NOMO-1 treated with DMSO at 0.1 percent for 48 hours (cell line): Measurements from ENCODE around the gene CSNK1E.
"Not testable (repeated sequence)": the region's sequence is repeated elsewhere in the genome, so short reads cannot be mapped to it uniquely, and the experiment has no call there.

ENCODE experiments used
- DNase-seq: peaks from one replicate; lab custom pipeline; 2025; ENCODE audit not compliant: unreplicated experiment; lab: John Stamatoyannopoulos, UW

Gene CSNK1E

DNA sequence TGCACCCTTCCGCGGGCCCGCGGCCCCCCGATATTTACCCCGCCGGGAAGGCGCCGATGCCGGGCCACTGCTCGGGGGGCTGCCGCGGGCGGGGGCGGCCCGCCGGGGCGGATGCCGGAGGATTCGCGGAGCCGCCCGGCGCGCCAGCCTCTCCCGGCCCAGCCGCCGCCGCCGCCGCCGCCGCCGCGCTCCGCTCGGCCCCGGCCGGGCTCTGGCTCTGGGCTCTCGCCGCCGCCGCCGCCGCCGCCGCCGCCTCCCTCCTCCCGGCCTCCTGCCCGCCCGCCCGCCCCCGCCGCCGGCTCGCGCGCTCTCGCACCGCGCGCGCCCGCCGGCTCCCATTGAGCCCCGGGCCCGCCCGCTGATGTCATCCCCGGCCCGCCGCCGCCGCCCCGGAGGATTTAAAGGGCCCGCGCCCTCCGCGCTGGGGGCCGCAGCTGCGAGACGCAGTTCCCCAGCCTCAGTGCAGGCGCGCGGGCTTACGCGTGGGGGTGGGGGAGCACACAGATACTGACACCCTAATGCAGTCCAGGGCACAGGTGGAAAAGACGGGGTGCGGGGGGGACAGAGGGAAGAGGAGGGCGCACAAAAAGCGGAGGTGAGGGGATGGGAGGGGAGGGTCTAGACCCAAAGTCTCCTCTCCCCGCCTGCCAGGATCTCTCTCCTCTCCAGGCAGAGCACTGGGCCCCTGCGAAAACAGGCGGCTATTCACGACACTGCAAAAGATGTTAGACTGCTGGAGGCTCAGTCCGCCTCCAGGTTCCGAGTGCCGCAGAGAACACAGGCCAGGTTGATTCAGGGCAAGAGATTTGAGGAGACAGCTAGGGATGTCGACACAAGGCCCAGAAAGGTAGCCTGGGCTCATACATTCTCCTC is at the start of gene CSNK1E:
Gene CSNK1E, minus strand, starts transcription at position 312 of the 873 bp plus-strand sequence. CDS start 3,276 bp downstream, outside the sequence.
- DNase-seq = peak; percentile 33

DNA sequence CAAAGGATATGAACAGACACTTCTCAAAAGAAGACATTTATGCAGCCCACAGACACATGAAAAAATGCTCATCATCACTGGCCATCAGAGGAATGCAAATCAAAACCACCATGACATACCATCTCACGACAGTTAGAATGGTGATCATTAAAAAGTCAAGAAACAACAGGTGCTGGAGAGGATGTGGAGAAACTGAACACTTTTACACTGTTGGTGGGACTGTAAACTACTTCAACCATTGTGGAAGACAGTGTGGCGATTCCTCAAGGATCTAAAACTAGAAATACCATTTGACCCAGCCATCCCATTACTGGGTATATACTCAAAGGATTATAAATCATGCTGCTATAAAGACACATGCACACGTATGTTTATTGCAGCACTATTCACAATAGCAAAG is 48.6 kb upstream of the CSNK1E start:
- DNase-seq = not testable (repeated sequence)

DNA sequence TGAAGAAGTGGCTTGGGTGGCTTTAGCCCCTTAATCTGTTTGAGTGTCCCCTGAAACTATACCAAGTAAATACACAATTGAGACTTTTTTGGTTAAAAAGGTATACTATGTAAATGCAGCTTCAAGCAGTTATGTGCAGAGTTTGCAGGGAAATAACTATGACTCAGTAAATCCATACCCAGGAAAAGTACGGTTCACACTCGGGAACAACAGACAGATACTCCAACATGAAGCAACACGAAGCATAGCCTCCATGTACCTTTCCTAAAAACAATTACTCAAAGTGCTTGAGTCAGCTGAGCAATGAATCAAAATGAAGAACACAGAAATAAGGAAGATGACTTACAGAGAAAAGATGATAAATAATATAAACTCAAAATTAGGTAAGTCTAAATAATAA is 47.9 kb upstream of the CSNK1E start:
- not testable (repeated sequence) for DNase-seq

DNA sequence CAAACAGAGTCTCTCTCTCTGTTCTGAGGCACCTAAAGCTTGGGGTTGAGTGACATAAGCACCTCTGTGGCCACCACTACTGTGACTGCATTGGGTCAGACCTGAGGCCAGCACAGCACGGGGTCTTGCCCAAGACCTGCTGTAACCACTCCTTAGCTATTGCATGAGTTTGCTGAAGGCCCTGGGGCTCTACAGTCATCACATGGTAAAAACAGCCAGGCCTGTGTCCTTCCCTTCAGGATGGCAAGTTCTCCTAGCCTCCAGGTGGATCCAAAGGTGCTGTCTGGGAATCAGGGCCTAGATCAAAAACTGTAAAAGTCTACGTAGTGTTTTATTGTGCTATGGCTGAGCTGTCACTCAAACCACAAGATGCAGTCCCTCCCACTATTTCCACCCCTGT is 43.3 kb upstream of the CSNK1E start:
- DNase-seq = not testable (repeated sequence)

DNA sequence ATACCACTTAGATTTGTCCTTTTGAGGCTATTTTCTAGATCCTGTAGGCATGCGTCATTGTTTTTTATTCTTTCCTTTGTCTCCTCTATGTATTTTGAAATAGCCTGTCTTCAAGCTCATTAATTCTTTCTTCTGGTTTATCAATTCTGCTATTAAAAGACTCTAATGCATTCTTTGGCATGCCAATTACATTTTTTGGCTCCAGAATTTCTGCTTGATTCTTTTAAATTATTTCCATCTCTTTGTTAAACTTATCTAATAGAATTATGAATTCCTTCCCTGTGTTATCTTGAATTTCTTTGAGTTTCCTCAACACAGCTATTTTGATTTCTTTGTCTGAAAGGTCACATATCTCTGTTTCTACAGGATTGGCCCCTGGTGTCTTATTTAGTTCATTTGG is 42.6 kb upstream of the CSNK1E start:
- DNase-seq = not testable (repeated sequence)

DNA sequence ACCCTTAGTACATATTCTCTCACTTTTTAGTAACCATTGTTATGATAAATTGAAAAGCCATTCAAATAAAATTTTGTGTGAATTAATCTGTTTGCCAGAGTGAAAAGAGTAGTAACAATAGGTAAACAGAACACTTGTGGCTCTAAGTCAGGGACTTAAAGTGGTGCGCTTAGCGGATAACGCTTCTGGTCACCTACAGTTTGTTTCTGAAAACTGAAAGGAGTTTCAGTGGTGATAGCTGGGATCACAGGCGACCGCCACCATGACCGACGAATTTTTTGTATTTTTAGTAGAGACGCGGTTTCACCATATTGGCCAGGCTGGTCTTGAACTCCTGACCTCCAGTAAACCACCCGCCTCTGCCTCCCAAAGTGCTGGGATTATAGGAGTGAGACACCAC is 40.7 kb upstream of the CSNK1E start:
- DNase-seq = not testable (repeated sequence)

DNA sequence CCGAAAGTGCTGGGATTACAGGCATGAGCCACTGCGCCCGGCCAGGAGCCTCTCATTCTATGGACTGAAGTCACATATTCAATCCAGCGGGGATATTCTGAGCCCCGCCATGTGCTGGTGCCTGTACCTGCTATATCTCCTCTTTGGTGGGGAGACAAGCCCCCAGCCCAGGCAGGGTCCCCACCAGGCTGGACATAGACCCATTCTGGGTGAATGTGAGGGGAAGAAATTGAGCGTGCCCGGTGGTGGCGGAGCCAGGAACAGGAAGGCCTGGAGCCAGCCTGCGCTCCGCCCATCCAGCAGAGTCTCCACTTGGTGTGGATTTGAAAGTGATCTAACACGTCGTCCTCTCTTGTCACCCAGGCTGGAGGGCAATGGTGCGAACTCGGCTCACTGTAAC is 38.0 kb upstream of the CSNK1E start:
- DNase-seq = no peak

DNA sequence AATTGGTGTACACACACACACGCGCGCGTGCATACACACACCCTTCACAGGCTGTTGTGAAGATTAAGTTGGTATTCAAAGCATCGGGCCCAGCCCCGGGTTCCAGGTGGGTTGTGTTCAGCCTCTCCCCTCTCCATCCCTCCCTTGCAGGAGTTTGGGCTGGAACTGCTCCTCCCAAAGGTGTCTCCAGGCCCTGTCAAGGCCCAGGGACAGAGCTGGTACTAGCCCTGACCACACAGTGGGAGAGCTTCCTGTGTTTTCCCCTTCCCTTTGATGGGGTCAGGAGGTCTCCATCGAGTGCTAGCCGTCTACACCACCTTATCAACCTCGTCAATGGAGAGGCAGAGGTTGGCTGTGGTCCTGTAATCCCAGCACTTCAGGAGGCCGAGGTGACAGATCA is 36.5 kb upstream of the CSNK1E start:
- DNase-seq = no peak

DNA sequence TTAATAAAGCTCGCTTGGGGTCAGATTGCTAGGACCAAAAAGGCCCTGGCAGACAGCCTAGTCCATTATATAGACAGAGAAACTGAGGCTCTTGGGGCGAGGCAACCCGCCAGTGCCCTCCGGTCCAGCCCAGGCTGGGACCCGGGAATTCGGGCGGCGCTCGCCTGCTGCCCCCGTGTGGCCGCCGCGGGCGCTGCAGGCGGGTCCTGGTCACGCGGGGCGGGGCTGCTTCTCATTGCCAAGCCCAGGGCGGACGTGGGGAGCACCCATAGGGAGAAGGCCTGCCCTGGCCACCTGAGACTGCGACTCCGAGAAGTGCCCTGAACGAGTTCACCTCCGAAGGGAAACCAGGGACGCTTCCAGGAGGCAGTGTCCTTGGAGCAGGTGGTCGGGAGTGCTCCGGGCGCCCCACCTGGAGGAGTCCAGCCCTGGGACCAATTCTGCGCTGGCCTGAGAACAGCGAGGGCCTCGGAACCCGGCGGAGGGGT is 36.0 kb upstream of the CSNK1E start:
- peak; percentile 7 for DNase-seq

DNA sequence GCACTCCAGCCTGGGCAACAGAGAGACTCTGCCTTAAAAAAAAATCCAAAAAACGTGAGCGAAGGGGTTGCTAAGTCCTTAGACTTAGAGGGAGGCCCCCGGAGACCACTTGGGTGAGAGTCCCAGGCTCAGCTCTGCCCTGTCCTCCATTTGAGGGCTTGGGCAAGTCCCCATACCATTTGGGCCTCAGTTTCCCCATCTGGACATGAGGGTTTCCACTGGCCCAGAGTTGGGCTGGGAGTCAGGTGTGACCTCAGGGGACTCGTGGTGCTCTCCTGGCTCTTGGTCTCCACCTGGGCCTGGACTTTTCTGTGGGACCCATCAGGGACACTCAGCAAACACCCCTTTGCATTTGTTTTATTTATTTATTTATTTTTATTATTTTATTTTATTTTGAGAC is 35.2 kb upstream of the CSNK1E start:
- no peak for DNase-seq

DNA sequence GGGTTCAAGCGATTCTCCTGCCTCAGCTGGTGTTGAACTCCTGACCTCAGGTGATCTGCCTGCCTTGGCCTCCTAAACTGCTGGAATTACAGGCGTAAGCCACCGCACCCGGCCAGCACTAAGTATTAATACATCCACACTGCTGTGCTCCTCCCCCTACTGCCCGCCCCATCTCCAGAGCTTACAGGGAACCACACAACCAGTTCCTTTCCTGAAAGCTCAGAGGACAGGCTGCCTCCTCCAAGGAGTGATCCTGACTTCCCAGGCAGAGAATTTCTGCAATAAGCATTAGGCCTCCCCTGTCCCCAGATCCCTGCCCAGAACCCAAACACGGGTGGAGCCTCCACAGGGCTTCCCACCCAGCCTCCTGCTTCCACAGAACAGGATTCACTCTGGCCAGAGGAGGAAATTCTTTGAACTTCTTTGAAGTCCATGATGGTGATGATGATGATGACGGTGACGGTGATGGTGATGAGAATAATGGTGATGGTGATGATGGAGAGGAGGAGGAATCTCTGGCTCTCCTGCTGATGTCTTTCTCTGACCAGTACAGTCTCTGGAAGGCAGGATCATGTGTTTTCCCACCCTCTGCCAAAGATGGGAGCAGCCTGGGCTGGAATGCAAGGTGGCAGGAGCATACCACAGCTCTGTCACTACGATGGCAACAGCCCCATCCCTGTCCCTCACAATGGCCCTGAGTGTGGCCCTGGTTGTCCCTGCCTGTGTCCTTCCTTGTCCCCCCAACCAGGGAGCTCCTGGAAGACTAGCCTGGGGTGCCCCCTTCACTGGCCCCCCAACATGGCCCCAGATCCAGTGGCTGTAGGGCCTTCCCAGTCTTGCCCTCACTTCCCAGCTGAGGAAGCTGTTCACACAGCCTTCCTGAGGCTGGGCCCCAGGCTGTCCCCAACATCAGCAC is 33.5 kb upstream of the CSNK1E start:
- no peak for DNase-seq

DNA sequence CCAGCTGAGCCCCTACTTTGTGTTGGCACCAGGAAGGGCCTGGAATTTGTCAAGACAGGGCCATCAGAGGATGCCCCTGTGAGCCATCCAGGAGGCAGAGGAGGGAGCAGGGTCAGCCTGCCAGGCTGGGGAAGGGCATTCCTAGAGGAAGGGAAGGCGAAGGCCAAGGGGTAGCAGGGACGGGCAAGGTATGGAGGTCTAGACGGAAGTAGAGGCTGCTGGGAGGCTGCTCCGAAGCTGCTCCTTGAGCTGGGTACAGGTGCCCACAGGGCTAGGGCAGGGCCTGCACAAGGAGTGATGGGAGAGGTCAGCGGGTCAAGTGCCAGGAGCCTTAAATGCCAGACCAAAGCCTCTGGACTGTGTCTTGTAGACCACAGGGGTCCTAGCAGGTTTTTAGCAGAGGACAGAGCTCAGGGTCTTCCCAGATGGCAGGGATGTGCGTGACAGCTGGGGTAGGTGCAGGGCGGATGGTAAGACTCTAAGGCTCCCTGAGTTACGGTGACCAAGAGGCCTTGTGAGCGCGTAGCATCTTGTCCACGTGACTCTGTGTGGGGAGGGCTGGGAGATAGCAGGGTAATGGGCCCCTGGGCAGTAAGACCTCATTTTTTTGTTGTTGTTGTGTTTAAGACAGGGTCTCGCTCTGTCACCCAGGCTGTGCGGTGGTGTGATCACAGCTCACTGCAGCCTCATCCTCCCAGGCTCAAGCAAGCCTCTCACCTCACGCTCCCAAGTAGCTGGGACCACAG is 31.7 kb upstream of the CSNK1E start:
- DNase-seq = no peak

DNA sequence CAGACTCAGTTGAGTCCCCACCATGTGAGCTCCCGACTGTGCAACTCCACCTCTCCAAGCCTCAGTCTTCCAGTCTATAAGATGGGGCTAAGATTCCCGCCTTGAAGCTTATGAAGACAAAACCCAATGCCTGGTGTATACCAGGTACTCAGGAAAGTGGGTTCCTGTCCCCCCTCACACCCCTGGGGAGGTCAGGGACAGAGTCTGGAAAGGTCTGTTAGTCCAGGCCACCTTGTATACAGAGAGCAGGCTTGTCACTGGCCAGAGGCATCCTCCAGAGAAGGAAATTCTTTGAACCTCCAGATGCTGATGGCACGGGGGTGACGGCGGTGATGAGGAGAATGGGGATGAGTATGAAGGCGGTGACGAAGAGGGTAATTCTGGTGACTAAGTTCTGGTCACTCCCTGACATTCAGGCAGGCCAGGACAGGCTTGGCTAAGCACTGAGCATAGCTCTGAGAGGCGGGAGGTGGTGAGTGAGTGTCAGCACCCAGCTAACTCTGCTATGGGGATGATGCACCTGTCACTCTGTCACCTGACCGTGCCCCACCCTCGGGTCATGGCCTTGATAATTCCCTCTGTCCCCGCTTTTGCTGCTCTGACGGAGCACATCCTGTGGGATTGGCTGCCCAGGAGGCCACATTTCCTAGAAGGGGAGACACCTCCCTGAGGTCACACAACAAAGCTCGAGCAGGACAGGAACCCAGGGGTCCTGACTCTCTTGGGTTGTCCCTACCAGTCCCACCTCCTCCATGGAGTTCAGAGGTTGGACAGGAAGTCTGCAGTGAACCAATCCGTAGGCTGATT is 30.9 kb upstream of the CSNK1E start:
- no peak for DNase-seq

DNA sequence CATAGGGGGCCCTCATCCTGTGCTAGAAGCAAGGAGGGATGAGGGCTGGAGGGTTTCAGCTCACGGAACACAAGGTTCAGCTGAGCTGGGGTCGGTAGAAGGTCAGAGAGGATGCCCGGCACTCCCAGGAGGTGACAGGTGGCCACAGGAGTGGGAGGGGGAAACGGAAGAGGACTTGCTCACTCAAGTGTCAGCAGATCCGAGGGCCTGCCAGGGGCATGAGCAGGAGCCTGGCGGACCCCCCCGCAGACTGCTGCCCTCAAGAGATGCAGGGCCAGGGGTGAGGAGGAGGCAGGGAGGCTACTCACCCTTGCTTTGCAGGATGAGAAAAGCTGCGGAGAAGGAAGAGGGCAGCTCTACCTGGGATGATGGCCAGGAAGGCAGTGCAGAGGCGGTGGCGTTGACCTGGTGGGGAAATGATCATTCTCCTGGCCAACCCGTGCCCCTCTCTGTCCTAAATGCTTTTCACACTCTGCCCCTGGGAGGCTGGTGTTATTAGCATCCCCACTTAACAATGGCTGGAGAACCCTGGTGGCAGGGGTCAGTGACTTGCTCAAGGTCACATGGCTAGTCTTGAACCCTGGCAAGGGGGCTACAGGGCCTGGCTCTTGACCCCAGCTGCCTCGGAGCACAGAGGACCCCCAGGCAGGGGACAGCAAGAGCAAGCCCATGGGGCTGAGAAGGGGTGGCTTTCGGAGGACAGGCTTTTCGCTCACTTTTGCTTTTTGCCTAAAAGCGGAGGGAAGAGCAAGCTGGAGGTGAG is 30.1 kb upstream of the CSNK1E start:
- DNase-seq = no peak

DNA sequence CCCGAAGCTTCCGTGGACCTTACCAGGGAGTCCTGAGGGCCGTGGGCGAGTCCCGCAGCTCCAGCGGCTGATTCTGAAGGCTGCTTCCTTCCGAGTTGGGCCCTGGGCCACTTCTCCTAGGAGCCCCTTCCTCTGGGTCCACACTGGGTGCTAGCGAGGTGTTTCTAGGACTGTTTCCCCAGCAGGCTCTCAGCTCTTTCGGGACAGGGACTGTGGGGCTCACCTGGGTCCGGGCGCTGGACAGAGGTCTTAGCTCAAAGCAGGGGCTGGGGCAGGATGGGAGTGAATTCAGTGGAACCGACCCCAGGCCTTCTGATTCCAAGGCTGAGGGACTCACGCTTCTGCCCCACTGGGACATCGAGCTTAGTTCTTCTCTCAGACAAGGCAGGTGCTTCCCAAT is 29.3 kb upstream of the CSNK1E start:
- DNase-seq = no peak

DNA sequence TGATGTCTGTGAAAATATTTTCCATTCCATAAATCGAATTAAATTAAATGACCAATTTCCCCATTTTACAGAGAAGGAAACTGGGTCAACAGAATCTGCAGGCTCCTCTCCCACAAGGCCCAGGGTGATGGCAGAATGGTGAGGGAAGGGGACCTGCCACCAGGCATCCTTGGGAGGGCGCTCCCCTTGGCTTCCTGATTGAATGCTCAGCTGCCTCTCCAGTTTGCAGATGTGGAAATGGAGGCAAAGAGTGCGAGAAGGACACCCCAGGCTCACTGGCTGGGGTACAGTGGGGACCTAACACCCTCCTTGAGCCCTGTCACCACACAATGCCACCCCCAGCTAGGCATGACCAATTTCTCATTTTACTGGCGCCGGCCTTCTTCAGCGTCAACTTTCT is 28.5 kb upstream of the CSNK1E start:
- no peak for DNase-seq

DNA sequence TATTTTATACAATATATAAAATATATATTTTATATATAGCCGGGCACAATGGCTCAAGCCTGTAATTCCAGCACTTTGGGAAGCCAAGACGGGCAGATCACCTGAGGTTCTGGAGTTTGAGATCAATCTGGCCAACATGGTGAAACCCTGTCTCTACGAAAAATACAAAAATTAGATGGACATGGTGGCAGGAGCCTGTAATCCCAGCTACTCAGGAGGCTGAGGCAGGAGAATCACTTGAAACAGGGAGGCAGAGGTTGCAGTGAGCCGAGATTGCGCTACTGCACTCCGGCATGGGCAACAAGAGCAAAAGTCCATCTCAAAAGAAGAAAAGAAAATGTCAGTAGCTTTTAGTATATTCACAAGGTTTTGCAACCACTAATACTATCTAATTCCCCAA is 22.7 kb upstream of the CSNK1E start:
- not testable (repeated sequence) for DNase-seq

DNA sequence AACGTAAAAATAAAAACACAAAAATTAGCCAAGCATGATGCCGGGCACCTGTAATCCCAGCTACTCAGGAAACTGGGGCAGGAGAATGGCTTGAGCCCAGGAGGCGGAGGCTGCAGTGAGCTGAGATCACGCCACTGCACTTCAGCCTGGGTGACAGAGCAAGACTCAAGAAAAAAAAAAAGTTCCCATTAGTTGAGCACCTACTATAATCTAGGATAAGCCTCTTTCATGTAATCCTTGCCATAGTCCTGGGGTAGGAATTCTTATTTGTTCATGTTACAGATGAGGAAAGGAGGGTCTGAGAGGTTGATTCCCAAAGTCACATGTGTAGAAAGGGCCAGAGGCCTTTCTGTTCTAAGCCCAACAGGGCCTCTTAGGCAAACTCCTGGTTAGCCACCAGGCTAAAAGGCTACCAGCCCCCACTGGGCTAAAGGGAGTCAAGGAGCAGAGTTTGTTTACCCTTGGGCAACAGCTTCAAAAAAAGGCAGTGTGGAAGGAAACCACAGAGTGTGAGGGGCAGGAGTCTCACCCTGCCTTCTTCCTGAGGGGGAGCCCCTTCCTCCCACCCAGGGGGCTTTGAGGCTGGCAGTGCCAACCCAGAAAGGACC is 21.6 kb upstream of the CSNK1E start:
- DNase-seq = peak; percentile 10

DNA sequence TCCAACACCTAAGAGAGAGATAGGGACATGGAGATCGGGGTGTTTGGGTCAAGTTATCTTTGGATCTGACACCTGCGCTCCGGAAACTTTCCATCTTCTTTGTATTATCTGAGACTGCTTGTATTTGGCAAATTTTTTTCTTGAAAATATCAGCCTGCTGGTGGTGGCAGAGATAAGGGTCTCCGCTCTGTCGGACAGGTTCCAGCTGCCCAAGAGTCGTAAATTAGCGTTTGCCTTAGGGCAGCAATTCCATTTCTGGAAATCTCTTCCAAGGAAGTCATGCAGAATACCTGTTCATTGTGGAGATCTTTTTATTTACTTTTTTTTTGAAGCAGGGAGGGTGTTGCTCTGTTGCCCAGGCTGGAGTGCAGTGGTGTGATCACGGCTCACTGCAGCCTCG is 19.5 kb upstream of the CSNK1E start:
- DNase-seq = no peak
